ENCODE data around the gene STXBP3. TPM values are rescaled to one million over a fixed set of nuclear protein-coding genes. Genes with fewer than 3 reads are reported as not detected.

Gene STXBP3
- total and polyA plus RNA-seq, 9 of the 15 experiments (the other 6 are each of a cell fraction or from before 2014, with no cell fraction given), result 32.5 to 52.5 (median 39.2) TPM

- peak; percentile 68 for TF ChIP-seq NEUROD1 (IDR thresholded peaks at IDR 0.05; ENCODE audit: borderline replicate concordance, low read depth, low read length, partially characterized antibody)
- peak; percentile 69 for TF ChIP-seq TEAD4 (IDR thresholded peaks at IDR 0.05; ENCODE audit: low read length)
- TF ChIP-seq TEAD4 (CRISPR knock-in tag; IDR thresholded peaks at IDR 0.05; ENCODE audit: borderline replicate concordance), result no peak
- 0 out of 2 replicates have a peak, but pooled peaks have one; percentile 30 for TF ChIP-seq POLR2AphosphoS5 (IDR thresholded peaks at IDR 0.05; ENCODE audit: control insufficient read depth, insufficient read depth, low read depth, low read length)
- TF ChIP-seq GMEB1 (CRISPR knock-in tag; IDR thresholded peaks at IDR 0.05), result no peak
- TF ChIP-seq, protein P1, sequence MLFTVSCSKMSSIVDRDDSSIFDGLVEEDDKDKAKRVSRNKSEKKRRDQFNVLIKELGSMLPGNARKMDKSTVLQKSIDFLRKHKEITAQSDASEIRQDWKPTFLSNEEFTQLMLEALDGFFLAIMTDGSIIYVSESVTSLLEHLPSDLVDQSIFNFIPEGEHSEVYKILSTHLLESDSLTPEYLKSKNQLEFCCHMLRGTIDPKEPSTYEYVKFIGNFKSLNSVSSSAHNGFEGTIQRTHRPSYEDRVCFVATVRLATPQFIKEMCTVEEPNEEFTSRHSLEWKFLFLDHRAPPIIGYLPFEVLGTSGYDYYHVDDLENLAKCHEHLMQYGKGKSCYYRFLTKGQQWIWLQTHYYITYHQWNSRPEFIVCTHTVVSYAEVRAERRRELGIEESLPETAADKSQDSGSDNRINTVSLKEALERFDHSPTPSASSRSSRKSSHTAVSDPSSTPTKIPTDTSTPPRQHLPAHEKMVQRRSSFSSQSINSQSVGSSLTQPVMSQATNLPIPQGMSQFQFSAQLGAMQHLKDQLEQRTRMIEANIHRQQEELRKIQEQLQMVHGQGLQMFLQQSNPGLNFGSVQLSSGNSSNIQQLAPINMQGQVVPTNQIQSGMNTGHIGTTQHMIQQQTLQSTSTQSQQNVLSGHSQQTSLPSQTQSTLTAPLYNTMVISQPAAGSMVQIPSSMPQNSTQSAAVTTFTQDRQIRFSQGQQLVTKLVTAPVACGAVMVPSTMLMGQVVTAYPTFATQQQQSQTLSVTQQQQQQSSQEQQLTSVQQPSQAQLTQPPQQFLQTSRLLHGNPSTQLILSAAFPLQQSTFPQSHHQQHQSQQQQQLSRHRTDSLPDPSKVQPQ (CRISPR knock-in tag; IDR thresholded peaks at IDR 0.05; ENCODE audit: borderline replicate concordance), result no peak
- TF ChIP-seq E2F3 (CRISPR knock-in tag; IDR thresholded peaks at IDR 0.05), result no peak
- TF ChIP-seq, protein P2, sequence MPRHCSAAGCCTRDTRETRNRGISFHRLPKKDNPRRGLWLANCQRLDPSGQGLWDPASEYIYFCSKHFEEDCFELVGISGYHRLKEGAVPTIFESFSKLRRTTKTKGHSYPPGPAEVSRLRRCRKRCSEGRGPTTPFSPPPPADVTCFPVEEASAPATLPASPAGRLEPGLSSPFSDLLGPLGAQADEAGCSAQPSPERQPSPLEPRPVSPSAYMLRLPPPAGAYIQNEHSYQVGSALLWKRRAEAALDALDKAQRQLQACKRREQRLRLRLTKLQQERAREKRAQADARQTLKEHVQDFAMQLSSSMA (CRISPR knock-in tag; IDR thresholded peaks at IDR 0.05), result no peak
- no peak for TF ChIP-seq NUFIP1 (IDR thresholded peaks at IDR 0.05; ENCODE audit: partially characterized antibody)
- peak; percentile 91 for TF ChIP-seq SMARCA4 (IDR thresholded peaks at IDR 0.05)
- TF ChIP-seq ZSCAN32 (CRISPR knock-in tag; IDR thresholded peaks at IDR 0.05), result no peak
- no peak for TF ChIP-seq ZBTB49 (CRISPR knock-in tag; IDR thresholded peaks at IDR 0.05; ENCODE audit: borderline replicate concordance)
- TF ChIP-seq EP300 (IDR thresholded peaks at IDR 0.05; ENCODE audit: low read length), result peak; percentile 63; the same call in 1 of the 2 replicates
- TF ChIP-seq CTBP1 (IDR thresholded peaks at IDR 0.05; ENCODE audit: borderline replicate concordance), result peak; percentile 100
- TF ChIP-seq, protein P3, sequence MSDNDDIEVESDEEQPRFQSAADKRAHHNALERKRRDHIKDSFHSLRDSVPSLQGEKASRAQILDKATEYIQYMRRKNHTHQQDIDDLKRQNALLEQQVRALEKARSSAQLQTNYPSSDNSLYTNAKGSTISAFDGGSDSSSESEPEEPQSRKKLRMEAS (CRISPR knock-in tag; IDR thresholded peaks at IDR 0.05), result no peak
- 0 out of 2 replicates have a peak, but pooled peaks have one; percentile 1 for TF ChIP-seq SPI1 (IDR thresholded peaks at IDR 0.05; ENCODE audit: borderline replicate concordance, low read depth, low read length)
- no peak for TF ChIP-seq SRSF7 (optimal IDR thresholded peaks at IDR 0.05; ENCODE audit: low read depth, low read length)
- peak; percentile 74 for TF ChIP-seq CXXC5 (CRISPR knock-in tag; IDR thresholded peaks at IDR 0.05)
These were observed 83.9 kb downstream of the STXBP3 start (continued) for GRCh38 chr1:108830119-108831008.
